NCI-H2081 treated with DMSO at 0.1 percent for 48 hours (cell line): ENCODE data around the gene ZNF839.
"Not testable (repeated sequence)": the region's sequence is repeated elsewhere in the genome, so short reads cannot be mapped to it uniquely, and the experiment has no call there.

Experiments used
- DNase-seq: peaks from one replicate; lab custom pipeline; 2025; lab: John Stamatoyannopoulos, UW

ZNF839 gene

DNA sequence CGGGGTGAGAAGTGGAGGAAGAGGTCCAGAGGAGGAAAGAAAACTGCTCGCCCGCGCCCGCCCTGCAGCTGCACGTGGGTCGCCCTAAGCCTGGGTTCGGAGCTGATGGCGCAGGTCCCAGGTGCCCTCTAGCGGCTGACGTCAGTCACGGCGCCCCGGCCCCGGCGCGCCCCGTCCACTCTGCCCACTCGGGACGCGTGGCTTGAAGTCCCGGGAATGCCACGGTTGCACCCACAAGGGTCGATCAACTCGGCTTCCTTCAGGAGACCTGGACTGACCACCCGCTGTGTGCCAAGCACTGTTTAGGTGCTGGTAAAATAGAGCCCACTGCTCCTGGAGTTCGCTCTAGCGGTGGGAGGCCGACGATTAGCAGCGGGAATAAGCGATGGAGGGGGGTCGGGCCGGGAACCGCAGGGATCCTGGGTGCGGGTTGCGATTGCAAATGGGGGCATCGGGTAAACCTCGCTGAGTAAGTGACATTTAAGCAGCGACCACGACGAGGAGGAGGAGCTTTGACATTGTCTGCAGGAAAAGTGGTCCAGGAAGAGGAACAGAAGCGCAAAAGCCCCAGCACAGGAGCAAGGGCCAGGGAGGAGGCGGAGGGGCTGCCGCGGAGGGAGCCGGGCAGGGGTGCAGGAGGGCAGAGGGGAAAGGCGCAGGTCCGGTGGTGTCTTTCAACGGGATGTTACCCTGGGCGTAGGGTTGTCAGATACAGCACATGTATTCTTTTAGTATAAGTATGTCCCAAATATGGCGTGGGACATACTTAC is 5.1 kb upstream of the ZNF839 start:
- no peak for DNase-seq

DNA sequence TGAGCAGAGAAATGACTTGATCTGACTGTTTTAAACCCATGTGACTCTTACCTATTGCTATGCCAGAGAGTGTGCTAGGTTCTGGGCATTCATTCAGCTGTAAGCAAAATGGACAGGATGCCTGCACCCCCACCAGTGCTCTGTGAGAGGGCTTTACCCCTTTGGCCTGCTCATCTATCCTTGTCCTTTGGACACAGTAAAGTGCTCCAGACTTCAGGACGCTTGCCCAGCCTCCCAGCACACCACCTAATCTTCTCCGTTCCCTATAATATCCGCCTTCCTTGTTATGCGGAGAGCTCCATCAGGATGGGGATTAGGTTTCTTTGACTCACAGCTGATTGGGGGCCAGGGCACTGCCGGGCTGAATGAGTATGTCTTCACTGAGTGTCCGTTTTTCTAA is 4.4 kb upstream of the ZNF839 start:
- DNase-seq: no peak

DNA sequence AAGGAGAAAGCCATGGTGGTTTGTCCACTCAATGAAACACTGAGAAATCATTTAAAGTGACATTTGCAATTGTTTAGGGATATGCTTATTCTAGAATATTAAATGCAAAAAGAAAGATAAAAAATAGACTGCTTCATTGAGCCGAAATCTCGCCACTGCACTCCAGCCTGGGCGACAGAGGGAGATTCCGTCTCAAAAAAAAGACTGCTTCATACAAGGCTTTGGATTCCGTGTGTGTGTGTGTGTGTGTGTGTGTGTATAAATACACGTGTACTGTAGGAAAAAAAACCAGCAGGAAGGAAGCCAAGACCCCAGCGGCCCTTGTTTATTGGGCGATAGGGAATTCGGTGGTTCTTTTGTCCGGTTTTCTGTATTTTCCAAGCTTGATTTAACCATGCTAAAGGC is 3.2 kb upstream of the ZNF839 start:
- no peak for DNase-seq

DNA sequence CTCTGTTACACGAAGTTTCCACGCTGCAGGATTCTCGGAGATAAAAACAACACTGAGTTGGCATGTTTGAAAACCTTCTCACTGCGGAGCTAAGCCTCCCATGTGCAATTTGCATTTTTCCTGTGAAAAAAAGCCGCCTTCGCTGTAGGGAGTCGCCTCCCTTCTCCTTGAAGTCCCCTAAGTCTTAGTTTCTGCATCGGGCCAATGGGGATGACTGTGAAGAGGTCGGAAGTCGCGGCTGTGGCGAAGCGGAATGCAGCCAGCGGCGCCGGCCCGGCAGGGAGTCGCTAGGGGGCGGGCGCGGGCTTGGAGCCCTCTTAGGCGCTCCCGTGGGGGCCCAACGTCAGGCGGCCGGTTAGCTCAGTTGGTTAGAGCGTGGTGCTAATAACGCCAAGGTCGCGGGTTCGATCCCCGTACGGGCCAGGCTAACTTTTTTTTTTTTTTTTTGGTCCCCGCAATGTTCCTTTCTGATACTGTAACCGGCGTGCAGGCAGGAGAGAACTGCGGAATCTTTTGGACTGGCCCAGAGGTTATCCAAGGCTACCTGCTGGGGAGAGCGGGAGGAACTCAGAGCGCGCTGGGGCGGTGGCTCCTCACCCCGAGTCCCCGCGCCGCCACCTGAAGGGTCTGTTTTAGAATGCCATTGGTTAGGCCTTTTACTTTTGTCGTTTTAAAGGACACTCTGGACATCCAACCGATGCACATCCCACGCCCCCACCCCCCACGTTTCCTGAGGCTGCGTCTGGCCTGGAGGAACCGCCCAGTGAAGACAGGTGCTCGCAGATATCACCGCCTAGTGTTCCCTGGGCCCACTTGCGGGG is 2.6 kb upstream of the ZNF839 start:
- peak; percentile 41 for DNase-seq

DNA sequence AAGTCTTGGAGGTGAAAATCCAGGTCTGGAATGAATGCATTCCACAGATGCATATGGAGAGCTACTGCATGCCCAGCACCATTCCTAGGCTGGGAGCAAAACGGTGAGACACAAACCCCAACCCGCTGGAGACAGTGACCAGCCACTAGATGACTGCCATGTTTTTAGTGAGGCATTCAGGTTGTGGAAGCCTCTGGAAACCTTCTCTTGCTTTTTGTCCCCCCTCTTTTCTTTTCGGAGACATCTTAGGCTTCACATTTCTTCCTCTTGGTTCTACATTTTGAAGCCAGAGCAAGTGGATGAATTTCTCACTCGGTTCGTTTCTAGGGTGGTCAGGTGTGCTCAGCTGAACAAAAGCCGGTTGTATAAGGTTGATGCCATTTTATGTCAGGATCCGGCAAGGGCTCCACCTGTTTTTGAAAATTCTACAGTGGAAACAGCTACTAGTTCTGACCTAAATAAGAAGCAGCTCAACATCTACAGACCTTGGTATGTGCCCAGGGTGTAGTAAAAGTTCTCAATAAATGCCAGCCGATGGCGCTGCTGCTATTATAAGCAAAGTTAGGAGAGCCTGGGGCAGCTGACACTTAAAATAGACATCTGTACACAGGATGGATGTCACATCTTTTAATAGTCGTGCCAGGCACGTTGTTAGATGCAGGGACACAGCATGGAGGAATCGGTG is 1.8 kb upstream of the ZNF839 start:
- peak; percentile 55 for DNase-seq

DNA sequence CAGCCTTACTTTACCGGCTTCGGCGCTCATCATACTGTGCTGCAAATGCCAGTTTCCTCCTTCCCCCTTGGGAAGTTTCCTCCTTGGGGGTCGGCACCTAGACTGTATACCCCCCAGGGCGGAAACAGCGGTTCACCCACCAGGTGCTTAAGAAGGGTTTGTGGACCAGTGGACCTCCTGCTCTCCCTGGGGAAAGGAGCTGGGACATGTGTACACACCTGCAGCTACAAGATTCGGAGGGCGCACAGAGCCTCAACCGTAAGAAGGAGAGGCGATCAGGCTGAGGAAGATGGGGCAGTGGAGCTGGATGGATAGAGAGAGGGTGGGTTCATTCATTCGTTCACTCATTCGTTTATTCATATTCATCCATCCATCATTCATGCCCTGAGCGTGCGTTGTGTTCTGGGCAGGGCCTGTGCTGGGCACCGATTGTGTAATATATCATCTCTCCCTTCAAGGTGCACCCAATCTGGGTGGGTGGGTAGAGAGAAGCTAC is 717 bp upstream of the ZNF839 start:
- DNase-seq: no peak

DNA sequence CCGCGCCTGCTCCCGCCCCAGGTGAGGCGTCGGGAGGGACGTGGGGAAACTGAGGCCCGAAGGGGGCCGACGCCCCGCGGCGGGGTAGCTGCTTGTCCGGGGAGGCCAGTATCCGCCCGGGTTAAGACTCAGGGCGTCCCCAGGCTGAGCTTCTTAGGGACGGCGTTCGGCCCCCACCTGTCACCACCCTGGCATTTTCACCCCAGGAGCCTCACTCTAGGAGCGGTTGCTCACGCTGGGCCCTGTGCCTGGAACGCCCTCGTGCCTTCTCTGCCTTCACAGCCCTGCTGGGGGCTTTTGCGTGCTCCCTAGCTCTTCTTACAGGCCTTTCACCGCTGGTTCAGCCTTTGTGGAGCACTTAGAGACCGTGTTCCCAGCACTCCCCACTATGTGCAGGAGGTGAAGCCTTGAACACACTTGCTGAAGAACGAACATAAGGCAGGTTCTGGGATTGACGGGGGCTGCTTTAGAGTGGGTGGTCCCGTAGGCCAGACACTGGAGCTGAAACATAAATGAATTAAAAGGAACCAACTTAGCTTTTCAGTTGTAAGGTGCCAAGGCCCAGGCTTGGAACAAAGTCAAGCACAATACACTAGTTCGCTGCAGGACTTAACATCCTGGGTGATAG is 601 bp downstream of the ZNF839 start:
- DNase-seq: no peak

DNA sequence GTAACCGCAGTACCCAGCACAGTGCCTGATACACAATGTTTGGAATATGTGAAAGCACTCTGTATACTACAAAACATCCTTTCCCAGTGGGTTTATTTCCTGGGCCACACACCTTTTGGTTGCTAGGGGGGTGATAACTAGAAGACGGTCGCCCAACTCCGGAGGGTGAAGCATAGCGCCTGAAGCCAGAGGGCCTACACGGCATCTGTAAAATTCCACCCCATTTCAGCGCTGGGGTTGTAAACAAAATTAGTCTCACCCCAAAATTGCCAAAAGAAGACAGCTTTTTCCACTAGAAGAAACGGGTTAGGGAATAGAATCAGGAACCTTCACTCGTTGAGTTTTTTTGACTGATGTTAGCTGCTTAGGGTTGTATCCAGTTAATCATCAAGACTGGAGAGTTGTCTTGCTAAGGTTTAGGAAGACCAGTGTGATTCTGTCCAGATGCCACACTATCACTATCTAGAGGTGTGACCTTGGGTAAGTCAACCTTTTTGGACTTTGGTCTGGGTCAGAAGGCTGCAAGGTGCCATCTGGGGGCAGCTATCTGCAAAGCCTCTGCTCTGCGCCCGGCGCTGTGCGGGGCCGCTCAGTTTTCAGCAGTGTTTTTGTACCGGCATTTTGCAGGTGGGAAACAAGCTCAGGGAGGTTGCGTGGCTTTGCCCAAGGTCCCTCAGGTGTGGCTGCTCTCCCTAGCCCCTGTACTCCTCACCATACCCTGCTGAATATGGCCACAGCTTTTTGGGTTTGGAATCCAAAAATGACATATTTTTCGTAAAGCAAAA is 1.3 kb downstream of the ZNF839 start:
- no peak for DNase-seq

DNA sequence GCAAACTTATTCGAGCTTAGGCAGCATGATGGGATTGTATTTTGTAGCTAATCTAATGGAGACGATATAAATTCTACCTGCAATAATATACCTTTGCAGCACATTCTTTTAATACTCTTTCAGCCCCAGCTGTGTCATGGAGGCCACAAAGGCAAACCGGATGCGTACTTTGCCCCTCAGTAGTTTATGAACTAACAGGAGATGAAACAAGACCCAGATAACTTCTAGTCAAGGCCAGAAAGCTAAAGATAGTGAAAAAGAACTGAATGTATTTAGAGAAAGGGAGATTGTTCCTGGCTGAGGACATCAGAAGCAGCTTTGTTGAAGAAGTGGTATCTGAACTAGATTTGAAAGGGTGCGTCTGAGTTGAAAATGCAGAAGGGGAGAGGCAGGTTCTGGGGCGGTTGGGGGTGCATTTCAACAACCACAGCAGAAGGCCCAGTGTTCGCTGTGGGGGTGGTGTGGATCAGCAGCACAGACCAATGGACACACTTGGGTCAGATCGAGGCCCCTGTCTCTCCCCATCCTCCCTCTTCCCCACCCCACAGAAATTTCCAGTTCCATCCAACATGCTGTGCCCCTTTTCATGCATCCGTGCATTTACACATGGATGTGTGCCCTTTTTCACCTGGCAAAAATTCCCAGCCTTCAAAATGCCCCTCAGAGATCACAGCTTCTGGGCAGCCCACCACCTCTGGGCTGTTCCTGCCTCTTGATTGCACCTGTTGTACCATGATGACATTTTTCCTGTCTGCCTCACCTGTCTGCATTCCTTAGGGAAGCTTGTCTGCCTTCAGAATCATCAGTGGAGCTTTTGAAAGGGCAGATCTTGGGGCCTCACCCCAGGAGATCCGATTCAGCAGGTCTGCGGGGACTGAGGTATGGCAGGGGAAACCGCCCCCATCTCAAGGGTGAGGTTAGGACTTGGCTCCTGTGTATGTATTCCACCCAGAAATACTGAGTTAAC is 2.2 kb downstream of the ZNF839 start:
- no peak for DNase-seq

DNA sequence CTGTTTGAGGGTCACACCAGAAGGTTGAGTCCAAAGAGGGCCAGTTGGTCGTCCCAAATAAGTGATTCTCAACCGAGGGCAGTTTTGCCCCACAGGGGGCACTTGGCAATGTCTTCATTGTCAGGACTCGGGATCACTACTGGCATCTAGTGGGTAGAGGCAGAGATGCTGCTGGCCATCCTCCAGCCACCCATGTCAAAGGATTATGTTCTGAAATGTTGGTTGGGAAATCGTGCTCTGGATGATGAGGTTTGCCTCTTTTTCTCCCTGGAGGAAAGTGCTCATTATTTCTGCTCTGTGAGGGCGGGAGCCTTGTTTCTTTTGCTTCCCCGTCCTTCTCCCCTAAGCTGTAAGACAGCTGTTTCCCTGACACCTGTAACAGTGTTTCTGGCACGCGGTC is 3.6 kb downstream of the ZNF839 start:
- DNase-seq: peak; percentile 9

DNA sequence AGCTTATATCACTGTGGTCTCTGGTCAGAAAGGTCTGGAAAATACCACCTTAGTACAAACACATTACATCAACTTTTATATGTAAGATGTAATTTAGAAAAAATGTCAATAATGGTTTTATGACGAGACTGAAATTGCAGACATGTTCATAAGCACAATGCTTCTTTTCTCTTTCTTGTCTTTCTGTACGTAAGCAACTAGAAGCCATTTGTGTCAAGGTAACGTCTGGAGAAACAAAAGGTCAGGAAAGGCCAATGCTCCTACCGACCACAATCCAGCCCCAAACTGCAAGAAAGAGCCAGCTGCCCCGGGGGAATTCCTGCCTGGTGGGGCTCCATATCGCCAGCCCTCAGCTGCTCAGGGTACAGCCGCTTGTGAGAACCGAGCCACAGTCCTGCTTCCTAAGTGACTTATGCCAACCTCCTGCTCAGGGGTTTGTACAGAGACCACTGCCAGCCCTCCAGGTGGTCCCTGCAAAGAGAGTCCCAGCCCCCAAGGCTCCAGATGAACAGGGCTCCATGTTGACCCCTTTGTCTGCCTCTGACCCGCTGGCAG is 6.3 kb downstream of the ZNF839 start:
- no peak for DNase-seq

DNA sequence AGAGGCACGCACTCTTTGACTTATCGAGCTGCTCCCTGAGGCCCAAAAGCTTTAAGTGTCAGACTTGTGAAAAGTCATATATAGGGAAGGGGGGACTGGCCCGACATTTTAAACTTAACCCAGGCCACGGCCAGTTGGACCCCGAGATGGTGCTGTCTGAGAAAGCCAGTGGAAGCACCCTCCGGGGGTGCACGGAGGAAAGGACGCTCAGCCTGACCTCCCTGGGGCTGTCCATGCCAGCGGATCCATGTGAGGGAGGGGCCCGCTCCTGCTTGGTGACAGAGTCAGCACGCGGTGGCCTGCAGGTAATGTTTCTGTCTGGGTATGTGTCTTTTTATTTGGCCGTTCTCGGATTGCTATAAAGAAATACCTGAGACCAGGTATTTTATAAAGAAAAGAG is 7.0 kb downstream of the ZNF839 start:
- no peak for DNase-seq

DNA sequence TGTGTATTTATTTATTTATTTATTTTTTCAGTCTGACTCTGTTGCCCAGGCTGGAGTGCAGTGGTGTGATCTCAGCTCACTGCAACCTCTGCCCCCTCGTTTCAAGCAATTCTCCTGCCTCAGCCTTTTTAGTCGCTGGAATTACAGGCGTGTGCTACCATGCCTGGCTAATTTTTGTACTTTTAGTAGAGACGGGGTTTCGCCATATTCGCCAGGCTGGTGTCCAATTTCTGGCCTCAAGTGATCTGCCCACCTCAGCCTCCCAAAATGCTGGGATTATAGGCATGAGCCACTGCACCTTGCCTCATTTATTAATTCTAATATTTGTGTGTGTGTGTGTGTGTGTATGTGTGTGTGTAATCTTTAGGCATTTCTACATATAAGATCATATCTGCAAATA is 9.8 kb downstream of the ZNF839 start:
- DNase-seq: not testable (repeated sequence)

DNA sequence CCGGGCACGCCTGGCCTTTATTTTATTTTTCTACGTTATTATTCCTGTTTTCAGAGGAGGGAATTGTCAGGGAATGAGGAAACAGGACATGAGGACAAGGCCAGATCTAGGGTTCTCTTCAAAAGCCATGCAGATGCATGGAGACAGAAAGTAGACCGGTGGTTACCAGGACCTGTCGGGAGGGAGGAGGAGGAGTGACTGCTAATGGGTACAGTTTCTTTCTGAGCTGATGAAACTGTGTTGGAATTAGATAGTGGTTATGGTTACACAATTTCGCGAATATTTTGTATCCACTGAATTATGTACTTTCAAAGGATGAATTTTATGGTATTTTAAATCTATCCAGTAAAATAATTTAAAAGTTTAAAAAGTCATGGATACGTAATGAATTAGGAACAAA is 11.3 kb downstream of the ZNF839 start:
- DNase-seq: no peak

DNA sequence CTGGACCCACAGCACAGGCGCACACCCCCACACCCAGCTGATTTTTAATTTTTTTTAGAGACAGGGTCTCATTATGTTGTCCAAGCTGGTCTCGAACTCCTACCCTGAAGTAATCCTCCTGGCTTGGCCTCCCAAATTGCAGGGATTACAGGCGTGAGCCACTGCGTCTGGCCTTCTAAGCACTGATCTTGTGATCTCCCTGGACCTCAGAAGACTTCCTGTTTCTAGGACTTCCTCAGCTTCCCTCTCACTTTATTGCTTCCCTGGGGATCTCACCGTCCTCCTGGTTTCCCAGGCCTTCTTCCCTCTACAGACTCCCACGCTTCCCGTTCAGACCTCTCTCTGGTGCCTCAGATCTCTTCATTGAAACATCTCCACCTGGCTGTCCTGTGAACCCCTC is 13.8 kb downstream of the ZNF839 start:
- DNase-seq: no peak

DNA sequence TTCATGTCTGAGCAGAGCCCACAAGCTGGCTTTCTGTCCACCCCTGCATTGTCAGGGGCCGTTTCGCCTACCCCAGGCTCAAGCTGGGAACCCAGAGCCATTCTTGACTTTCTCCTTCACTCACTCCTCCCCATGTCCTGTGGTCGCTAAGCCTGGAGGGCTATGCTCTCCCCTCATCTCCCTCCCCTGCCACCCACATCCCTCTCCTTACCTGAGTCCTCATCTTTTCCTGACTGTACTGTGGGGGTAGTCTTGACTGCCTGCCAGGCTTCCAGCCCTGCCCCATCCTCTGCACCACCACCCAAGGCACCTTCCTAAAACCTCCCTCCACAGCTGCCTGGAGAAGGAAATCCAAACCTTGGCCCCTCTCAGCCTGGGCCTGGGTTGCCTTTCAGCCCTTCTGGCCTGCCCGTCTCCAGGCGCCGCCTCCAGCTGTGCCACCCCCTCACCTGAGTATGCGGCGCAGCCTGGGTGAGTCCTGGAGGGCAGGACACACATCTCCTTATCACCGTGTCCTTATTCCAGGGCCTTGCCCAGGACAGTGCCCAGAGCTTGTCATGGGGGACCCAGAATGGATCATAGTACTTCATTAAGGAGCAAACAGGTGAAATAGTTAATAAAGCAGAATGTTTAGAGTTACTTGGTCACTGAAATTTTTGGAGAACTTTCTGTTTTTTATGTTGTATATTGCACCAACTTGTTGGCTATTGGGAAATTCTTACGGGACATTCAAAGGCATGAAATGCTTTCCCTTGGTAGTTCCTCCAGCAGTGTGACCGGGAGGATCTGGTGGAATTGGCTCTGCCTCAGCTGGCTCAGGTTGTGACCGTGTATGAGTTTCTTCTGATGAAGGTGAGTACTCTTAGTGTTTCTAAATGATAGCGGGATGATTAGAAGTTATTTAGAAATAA is 14.5 kb downstream of the ZNF839 start:
- DNase-seq: no peak

DNA sequence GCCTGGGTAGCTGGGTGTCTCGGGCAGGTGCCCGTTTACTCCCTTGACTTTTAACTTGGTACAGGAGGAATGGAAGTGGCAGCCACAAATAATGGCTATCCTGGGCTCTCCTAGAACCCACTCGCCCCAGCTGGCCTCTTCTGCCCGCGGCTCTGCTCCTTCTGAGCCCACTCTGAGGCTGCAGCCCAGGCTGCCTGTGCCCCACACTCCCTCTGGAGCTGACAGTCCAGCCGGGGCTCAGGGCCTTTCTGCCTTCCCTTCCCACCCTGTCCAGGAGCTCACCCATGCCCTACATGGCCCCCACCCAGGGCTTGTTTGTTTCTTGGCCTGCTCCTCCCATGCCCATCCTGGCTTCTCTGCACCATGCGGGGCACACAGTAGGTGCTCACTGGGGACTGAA is 15.6 kb downstream of the ZNF839 start:
- DNase-seq: no peak

DNA sequence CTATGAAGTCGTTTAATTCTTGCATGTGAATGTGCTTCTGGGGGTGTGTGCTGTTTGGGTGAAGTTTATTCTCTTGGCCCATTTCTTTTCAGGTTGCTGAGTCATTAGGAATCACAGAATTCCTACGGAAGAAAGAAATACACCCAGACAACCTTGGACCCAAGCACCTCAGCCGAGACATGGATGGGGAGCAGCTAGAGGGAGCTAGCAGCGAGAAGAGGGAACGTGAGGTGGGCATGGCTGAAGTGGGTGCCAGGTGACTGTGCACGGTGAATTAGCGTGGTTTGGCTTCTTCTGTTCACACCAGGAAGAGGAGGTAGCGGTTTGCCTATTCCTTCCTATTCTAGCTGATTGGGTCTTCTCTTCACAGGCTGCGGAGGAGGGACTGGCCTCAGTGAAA is 19.2 kb downstream of the ZNF839 start:
- no peak for DNase-seq

DNA sequence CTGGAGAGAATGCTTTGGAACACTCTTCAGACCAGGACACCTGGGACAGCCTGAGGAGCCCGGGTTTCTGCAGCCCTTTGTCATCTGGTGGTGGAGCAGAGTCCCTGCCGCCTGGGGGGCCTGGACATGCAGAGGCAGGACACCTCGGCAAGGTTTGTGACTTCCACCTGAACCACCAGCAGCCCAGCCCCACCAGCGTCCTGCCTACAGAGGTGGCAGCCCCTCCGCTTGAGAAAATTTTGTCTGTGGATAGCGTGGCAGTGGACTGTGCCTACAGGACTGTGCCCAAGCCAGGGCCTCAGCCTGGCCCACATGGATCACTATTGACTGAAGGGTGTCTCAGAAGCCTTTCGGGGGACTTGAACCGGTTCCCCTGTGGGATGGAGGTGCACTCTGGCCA is 22.0 kb downstream of the ZNF839 start:
- DNase-seq: no peak
